ENCODE data around the gene HNRNPUL1. TPM values are rescaled to one million over a fixed set of nuclear protein-coding genes. Genes with fewer than 3 reads are reported as not detected.

Gene HNRNPUL1
- total RNA-seq, 1 donor from 2014 or later = 244 TPM

GRCh38 chr19:41304706-41305483, 40.7 kb downstream of the HNRNPUL1 start:
- H3K4me3 Mint-ChIP-seq = no peak overlapping the region
- POLR2A ChIA-PET = interaction anchor here (0.6 to 7.4 kb wide), 4 partner anchors 41 to 135 kb away, joined by 3 to 76 read pairs (median 4); partner anchors contain the start of genes DMAC2 and HNRNPUL1
- H3K27me3 Mint-ChIP-seq = no peaks in the 10 kb centered on the region
- intact Hi-C loops (cut with micrococcal nuclease) = loop anchor here (5.0 kb wide), 1 partner anchor 267 kb away; no protein-coding TSS in a partner anchor
- CTCF ChIA-PET = interaction anchor here (0.8 to 1.2 kb wide), 3 partner anchors 42 to 100 kb away, joined by 3 to 4 read pairs (median 3); no protein-coding TSS in a partner anchor
- DNase-seq = no peak
- no peaks in the 10 kb centered on the region for H3K9me3 Mint-ChIP-seq
- H3K4me1 Mint-ChIP-seq = peaks cover 75% of the 10 kb centered on the region
- H3K27ac Mint-ChIP-seq = peak overlapping the region; percentile 87
- no peak for TF ChIP-seq CTCF (IDR thresholded peaks at IDR 0.05)
- ATAC-seq (ENCODE audit: low read depth) = no peak
- H3K36me3 Mint-ChIP-seq (ENCODE audit: low read depth) = peaks cover 78% of the 10 kb centered on the region

GRCh38 chr19:41305927-41306793, 42.0 kb downstream of the HNRNPUL1 start:
- Mint-ChIP-seq H3K4me3 (no peak overlapping the region), H3K36me3 (ENCODE audit: low read depth) (peaks cover 74% of the 10 kb centered on the region), H3K4me1 (peaks cover 74% of the 10 kb centered on the region), H3K27me3 (no peaks in the 10 kb centered on the region), H3K9me3 (no peaks in the 10 kb centered on the region), H3K27ac (peak overlapping the region; percentile 100)
- CTCF ChIA-PET = interaction anchor here (0.6 to 5.5 kb wide), 4 partner anchors 8 to 102 kb away, joined by 3 to 45 read pairs (median 4); no protein-coding TSS in a partner anchor
- ATAC-seq (ENCODE audit: low read depth) (no peak), DNase-seq (no peak)
- POLR2A ChIA-PET = interaction anchor here (0.6 to 7.4 kb wide), 6 partner anchors 9 to 551 kb away, joined by 3 to 76 read pairs (median 4); partner anchors contain the start of genes DMAC2 and HNRNPUL1
- intact Hi-C loops (cut with micrococcal nuclease) = loop anchor here (5.0 kb wide), 1 partner anchor 266 kb away; no protein-coding TSS in a partner anchor
- no peak for TF ChIP-seq CTCF (IDR thresholded peaks at IDR 0.05)

- ATAC-seq (ENCODE audit: low read depth) (no peak), DNase-seq (no peak)
- H3K27me3 Mint-ChIP-seq = no peaks in the 10 kb centered on the region
- POLR2A ChIA-PET = interaction anchor here (0.6 to 7.4 kb wide), 6 partner anchors 10 to 103 kb away, joined by 4 to 76 read pairs (median 16); partner anchors contain the start of gene HNRNPUL1
- CTCF ChIA-PET = interaction anchor here (0.8 to 5.5 kb wide), 11 partner anchors 8 to 333 kb away, joined by 3 to 45 read pairs (median 6); partner anchors contain the start of gene HNRNPUL1
- H3K9me3 Mint-ChIP-seq = no peaks in the 10 kb centered on the region
- H3K36me3 Mint-ChIP-seq (ENCODE audit: low read depth) = peaks cover 71% of the 10 kb centered on the region
- intact Hi-C loops (cut with micrococcal nuclease) = loop anchor here (5.0 kb wide), 1 partner anchor 265 kb away; no protein-coding TSS in a partner anchor
- H3K27ac Mint-ChIP-seq = peak overlapping the region; percentile 100
- peaks cover 75% of the 10 kb centered on the region for H3K4me1 Mint-ChIP-seq
- H3K4me3 Mint-ChIP-seq = peak overlapping the region; percentile 56
- TF ChIP-seq CTCF (IDR thresholded peaks at IDR 0.05) = no peak
These were observed 43.1 kb downstream of the HNRNPUL1 start for GRCh38 chr19:41307090-41307875.

GRCh38 chr19:41307954-41308449, 43.8 kb downstream of the HNRNPUL1 start:
- H3K36me3 Mint-ChIP-seq (ENCODE audit: low read depth) = peaks cover 71% of the 10 kb centered on the region
- no peak for DNase-seq
- POLR2A ChIA-PET = interaction anchor here (0.6 to 7.4 kb wide), 10 partner anchors 10 to 268 kb away, joined by 3 to 76 read pairs (median 10); partner anchors contain the start of genes B9D2, CEACAM21 and HNRNPUL1

More at GRCh38 chr19:41307954-41308449, 43.8 kb downstream of the HNRNPUL1 start:
- no peak for TF ChIP-seq CTCF (IDR thresholded peaks at IDR 0.05)
- Mint-ChIP-seq H3K27ac (peak overlapping the region; percentile 100), H3K4me1 (peaks cover 73% of the 10 kb centered on the region), H3K9me3 (no peaks in the 10 kb centered on the region), H3K4me3 (peak overlapping the region; percentile 99), H3K27me3 (no peaks in the 10 kb centered on the region)
- ATAC-seq (ENCODE audit: low read depth) = no peak
- CTCF ChIA-PET = interaction anchor here (0.9 to 5.5 kb wide), 14 partner anchors 9 to 333 kb away, joined by 3 to 45 read pairs (median 4); partner anchors contain the start of genes B9D2 and HNRNPUL1
- intact Hi-C loops (cut with micrococcal nuclease) = loop anchor here (1.0 to 5.0 kb wide), 5 partner anchors 11 to 646 kb away; partner anchors contain the start of gene HNRNPUL1

Data from activated B cell treated with CpG ODN at 0.5 μM for 24 hours (primary cell).